ENCODE results near the gene TNPO2.

GRCh38 chr19:12655546-12655945 is 68.2 kb downstream of the TNPO2 start:
- TF ChIP-seq TAF1 (IDR thresholded peaks at IDR 0.05; ENCODE audit: borderline replicate concordance, insufficient read depth, low read length) (no peak), POLR2AphosphoS5 (IDR thresholded peaks at IDR 0.05; ENCODE audit: low read depth, low read length) (no peak), FOXP2 (optimal IDR thresholded peaks at IDR 0.05; ENCODE audit: borderline replicate concordance, extremely low read depth, extremely low read length, insufficient read depth) (no peak), SIN3A (IDR thresholded peaks at IDR 0.05; ENCODE audit: borderline replicate concordance, insufficient read depth, low read length) (no peak)
